CD1c-positive myeloid dendritic cell (primary cell): ENCODE measurements around the gene HPCAL1.

Experiments used
- DNase-seq: peaks from one replicate; pipeline ENCODE4 v3.0.0-alpha.2; 2016; ENCODE audit errors: extremely low spot score

HPCAL1 gene

DNA sequence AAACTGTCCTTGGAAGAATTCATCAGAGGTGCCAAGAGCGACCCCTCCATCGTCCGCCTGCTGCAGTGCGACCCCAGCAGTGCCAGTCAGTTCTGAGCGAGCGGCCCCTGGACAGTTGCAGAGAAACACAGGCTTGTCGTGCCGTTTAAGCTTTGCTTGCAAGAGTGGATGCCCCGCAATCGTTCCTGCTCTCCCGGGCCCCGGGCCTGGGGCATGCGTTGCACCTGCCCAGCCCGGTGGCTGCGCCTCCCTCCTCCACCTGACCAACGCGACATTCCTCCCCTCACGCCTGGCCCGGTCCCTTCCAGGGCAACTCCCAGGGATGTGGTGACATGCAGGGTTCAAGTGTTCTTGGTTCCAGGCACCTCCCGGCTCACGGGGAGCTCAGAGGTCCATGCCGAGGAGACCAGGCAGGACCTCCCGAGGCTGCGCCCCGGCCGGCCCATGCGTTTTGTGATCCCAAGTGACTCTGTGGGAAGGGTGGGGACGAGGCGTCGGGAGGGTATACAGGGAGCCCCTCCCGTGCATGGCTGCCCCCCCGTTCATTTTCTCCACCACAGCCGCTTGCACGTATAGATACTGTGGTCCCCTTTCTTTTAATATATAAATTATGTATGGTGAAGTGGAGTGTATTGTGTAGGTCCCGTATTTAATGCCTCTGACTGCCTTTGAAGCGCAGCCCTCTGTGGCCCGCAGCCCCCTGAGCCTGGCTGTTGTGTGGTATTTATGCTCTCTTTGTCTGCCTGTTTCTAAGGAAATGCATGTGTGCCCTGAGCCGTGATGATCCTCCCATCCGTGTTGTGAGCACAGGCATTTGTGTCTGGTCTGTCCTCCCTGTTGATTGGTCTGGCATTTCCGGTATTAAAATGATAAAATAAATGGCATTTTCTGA, 124.3 kb downstream of the HPCAL1 start:
- no peak for DNase-seq

DNA sequence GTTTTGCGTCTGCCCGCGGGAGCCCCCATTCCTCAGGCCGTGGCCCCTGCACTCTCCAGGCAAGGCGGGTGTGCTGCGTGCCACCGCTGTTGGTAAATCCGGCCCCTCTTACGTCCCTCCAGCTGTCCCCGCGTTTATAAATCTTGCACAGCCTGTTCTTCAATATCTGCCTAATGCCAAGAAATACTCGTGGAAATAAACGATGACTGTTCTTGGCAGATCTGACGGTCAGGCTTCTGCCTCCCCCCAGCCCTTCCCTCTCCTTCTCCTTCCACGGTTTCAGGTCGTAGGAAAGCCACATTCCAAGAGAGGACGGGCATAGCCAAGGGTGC, 124.9 kb downstream of the HPCAL1 start:
- no peak for DNase-seq

DNA sequence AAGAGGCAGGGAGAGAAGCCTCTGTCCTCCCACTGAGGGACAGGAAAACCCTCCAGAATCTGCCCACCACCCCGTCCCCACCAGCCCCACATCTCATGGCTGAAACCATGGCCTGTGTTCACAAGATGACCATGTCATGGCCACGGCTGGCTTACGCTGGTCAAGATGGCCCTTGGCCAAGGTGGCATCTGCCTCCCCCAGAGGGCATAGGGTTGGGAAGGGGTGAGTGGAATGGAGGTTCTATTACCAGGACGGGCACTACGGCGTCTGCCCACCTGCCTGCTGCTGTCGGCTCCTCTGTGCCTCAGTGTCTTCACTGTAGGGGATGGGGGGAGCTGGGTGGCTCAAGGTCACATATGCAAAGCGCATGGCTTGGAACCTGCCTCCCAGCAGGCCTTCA, 125.7 kb downstream of the HPCAL1 start:
- DNase-seq, result no peak

DNA sequence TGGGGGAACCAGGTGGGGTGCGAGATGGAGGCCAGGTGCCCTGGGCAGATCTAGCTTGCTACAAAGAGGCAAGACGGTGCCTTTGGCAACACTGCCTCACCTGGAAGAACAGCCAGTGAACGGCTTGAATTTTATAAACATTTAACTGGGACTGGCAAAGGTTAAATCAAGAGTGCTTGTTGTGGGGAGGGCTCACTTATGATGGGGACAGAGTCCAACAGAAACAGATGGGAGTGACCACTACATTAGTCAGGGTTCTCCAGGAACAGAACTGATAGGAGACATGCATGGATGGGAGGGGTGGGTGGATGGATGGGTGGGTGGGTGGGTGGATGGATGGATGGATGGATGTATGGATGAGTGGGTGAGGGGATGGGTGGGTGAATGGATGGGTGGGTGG, 126.2 kb downstream of the HPCAL1 start:
- no peak for DNase-seq

DNA sequence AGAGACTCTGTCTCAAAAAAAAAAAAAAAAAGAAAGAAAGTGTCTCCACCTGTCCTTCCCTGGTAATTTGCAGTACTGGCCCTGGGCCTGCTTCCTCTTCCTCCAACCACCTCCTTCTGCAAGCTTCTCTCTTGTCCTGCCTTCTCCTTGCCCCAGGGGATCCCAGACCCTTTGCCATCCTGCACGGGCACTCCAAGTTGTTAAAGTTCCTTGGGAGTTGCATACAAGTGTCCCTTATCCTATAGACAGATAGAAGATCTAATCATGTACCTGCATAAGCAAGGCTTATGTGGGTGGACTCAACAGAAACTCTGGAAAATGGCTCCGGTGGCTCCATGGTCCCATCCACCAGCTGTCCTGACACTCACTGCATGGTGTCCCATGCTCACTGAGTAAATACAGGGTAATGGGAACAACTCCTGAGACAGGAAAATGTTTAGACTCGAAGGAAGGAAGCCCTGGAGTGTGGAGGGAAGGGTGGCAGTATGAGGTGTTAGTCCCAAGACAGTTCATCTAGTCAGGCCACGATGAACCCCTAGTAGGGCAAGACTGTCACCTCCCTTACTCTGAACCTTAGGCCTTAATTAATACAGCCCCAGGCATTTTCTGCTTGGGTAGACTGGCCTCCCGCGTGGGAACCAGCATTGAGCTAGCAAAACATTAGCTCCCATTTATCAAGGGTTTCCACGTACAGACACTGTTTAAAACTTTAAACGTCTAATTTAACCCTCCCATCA, 128.3 kb downstream of the HPCAL1 start:
- no peak for DNase-seq

DNA sequence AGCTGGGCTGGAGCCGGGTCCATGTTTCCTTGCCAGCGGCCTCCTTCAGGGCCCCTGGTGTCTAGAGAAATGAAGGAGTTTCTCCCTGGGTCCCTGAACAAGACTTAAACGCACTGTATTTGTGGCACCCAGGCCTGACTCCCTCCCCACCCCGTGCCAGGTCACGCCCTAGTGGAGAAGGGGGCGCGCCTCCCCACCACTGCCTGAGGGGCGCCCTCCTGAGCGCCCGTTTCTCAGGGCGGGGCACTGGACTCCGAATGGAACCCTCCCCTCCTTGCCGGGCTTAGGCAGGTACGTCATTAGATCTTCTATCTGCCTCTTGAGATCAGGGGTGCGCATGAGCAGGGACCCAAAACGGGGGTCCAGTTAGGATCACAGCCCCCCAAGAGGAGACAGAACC, 129.1 kb downstream of the HPCAL1 start:
- no peak for DNase-seq

DNA sequence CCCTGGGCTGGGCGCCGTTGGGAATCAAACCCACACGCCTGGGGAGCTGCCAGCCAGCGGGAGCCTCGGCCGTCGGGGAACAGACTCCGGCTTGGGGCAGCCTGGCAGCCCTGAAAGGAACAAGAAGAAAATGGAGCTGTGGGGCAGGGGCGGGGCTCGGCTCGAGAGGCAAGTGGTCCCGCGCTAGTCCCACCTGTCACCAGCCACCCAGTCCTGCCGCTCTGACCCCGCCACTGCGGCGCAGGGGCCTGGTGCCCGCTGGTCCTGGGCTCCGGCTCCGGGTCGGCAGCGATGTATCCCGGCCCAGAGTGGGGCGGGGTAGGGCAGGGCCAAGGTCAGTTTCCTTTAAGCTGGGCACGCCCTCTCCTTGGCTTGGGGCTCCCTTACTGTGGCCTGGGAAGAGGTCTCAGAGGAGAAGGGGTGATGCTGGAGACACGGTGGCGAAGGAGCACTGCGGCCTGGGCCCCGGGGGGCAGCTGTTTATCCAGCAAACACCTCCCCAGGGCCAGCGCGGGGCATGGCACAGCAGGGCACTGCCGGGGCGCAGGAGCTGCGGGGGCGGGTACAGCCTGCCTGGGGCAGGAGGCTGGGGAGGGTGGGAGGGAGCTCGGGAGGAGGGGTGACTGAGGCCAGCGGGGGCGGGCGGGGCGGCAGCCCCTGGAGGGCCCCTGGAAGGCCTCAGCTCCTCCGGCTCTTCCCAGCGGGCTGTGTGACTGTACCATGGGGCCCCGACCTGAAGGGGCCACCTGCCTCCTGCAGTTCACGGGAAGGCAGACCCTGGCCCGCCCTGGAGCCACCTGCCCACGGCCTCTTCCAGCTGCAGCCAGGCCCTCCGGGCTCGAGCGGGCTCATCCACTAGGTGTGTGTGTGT, 129.8 kb downstream of the HPCAL1 start:
- DNase-seq, result peak; percentile 26

DNA sequence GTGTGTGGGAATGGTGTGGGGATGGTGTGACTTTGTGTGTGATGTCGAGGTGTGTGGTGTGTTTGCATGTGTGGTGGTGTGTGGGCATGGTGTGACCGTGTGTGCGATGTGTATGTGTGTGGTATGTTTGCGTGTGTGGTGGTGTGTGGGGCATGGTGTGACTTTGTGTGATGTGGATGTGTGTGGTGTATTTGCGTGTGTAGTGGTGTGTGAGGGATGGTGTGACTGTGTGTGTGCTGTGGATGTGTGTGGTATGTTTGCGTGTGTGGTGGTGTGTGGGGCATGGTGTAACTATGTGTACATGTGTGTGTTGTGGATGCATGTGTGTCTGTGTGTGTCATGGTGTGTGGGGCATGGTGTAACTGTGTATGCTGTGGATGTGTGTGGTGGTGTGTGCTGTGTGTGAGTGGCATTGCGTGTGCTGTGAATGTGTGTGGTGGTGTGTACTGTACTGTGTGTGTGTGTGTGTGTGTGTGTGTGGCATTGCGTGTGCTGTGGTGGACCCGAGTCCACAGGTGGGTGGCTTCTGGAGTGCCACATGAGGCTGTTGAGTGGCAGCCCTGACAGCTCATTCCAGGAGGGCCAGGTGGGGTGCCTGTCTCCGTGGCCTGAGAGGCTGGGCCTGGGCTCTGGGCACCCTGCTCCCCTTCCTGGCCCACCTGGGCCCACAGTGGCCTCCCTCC, 130.7 kb downstream of the HPCAL1 start:
- DNase-seq, result no peak

DNA sequence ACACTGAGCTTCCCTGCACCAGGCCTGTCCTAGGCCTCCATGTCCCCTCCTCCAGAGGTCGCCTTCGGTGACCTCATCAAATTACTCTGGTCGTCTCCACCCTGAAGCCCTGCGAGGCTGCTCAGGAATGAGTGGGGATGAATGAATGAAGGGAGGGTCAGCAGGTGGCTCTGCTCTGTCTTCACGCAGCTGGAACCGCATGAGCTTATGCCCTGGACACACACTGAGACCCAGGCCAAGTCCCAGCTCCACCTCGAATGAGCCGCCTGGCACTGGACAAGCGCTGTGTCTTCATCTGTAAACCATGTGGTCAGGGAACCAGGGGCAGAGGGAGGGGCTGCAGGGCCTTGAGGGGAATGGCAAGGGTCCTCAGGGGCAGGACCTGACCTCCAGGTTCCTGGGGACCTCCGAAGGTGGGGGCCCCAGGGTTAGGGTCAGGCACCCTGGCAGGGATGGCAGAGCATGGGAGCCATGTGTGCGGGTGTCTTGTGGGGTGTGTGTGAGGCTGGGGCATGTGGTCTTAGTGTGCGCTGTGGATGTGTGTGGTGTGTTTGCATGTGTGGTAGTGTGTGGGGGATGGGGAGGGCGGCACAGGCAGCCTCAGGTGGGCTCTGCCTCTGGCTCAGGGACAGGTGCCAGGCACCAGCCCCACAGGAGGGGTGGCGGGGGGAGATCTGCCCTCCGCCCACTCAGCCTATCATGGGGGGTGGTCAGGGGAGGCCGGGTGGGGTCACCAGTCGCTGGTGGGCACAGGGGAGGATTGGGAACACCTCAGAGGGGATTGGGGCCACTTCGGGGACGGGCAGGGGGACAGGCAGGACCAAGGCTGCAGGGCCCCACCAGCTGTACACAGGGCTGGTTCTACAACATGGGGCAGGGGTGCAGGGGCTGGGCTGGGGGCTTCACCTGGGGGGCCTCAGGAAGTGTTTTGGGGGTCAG, 131.5 kb downstream of the HPCAL1 start:
- no peak for DNase-seq

DNA sequence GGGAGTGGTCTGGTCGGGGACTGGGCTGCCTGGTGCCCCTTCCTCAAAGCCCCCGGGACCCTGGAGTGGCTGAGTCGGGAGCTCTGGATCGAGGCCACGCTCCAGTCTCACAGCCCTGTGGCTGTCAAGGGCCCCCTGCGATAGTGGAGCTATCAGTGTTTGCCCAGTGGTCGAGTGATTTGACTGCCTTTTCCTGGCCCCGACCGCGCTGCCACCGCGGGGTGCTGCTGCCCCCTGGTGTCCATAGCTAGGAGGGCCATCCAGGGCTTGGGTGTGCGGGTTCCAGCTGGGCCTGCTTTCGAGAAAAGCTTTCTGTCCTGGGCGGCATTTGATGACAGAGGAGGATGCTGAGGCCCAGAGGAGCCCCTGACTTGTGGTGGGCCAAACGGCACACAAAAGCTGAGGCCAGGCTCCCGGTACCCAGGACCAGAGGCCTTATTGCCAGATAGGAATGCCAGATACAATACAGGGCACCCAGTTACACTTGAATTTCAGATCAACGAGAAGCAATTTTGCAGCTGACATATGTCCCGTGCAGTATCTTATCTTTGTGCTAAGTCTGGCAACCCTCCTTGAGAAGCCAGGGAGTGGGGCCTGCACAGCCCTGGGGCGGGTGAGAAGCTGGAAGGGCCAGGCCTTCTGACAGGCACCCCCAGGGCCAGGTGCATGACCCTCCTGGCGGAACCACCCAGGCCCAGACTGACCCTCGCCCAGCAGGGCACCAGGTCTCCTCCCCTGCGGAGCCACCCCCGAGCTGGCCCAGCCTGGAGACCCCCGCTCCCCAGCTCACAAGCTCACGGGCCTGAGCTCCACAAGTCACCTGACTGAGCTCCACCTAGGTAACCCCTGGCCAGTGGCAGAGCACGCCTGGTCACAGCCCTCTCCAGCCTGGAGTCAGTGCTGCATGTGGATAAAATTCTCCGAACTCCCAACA, 132.4 kb downstream of the HPCAL1 start:
- DNase-seq, result peak; percentile 83

DNA sequence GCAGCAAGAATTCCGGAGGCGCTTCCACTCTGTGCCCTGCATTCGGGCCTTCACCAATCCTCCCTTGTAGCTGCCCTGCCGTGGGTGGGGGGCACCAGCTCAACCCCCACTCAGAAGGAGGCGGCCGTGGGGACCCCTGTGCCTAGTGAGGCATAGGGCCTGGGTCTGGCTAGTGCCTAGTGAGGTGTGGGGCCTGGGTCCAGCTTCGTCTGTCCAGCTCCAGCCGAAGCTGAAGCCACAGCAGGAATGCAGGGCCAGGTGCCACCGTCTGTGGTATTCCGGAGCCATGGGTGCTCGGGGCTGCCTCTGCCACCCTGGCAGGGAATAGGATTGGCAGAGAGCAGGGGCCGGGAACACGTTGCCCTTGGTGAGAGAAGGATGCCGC, 133.1 kb downstream of the HPCAL1 start:
- DNase-seq, result no peak

DNA sequence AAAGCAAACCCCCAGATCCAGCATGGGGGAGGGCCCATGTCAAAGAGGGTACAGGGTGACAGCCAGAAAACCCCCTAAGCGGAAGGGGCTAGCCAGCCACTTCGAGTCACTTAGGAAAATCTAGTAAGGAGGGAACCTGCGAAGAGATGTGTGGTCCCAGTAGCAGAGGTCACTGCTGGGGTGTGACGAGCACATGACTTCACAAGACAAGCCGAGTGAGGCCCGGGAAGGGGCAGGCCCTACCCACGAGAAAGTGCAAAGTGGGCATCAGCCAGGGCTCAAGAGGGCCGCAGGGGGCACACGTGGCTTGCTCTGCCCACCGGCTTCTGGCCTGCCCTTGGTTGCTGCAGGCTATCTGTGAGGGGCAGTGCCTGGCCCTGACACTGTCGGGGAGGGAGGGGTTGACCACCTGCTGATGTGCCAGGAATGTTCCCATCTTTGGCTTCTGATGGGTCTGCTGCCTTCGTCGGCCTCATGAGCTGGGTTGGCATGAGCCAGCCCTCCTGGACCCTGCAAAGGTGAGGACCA, 133.9 kb downstream of the HPCAL1 start:
- DNase-seq, result no peak

DNA sequence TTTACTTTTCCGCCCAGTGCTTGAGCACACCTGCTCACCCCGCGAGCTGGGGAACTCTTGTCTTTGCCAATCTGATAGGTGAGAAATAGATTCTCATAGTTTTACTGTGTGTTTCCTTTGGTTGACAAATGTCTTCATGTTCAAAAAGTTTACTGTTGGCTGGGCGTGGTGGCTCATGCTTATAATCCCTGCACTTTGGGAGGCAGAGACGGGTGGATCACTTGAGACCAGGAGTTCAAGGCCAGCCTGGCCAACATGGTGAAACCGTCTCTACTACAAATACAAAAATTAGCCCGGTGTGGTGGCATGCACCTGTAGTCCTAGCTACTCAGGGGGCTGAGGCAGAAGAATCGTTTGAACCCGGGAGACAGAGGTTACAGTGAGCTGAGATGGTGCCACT, 135.1 kb downstream of the HPCAL1 start:
- DNase-seq, result no peak

DNA sequence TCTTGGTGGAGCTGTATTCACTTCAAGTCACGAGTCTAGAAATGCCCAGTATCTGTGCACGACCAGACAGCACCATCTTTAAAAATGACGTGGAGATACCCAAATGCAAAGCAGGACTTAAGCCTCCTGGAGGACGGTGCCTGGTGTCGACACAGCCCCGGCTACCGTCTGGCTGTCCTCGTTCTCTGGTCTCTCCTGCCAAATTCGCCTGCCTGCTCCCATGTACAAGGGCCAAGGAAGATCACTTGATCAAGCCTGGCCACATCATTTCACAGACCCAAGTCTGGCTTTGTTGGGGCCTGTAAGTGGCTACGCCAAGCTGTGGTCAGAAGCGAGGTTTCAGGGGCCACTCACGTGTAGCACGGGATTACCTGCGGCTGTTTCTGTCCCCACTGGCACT, 136.0 kb downstream of the HPCAL1 start:
- no peak for DNase-seq

DNA sequence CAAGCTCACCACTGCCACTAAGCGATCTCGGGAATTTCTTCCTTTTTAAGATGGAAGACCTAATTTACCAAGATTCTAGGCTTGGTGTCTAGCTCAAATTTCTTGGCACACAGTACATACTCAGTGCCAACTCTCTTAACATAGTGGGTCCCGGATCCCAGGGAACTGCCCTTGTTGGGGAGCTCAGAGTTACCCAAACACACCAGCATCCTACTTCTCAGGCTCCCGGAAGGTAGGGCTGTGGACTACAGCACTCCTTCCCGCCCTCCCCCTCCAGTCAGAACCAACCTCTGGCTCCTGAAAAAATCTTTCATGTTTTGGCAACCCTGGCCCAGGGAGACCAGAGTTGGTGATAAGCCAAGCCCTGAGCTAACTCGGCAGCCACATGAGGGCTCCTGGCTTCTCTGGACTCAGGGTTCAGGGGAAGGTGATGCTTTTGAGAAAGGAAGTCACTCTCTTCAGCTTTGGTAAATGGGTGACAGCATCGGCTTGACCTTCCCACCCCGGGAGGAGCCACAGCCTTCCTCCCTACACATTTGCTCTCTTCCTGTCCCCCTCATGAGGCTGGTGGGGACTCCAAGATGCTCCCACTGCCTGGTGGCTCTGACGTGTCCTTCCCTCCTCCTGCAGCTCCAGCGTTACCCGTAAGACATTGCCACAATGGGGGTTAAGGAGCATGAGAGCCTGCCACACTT, 136.6 kb downstream of the HPCAL1 start:
- no peak for DNase-seq

DNA sequence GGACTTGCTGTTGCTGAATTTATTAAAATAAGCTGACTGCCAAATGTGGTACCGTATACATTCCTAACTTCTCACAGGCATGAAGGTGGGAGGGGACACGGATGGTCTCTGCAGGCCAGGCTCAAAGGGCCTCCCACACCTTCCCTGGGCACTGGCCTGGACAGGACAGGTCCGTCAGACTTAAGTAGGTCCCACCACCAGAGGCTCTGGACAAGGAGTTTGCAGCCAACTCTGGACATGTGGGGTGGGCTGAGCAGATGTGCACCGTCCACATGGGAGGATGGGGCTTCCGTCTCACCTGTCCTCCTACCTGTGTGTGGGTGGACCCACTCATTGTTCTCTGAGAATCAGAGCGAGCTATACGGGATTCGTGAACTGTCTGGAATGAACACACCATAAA, 137.3 kb downstream of the HPCAL1 start:
- no peak for DNase-seq

DNA sequence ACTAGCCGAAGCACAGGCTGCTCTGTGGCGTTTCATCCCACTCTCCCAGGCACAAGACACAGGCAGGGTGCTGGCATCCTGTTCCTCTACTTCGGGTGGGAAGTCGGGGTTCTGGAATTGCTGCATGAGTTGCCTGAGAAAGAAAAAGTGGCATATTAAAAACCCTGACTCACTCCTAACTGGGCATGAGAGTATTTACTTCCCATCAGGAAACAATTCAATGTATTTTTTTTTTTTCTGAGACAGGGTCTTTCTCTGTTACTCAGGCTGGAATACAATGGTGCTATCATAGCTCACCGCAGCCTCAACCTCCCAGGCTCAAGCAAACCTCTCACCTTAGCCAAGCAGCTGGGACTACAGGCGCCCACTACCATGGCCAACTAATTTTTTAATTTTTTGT, 138.0 kb downstream of the HPCAL1 start:
- no peak for DNase-seq

DNA sequence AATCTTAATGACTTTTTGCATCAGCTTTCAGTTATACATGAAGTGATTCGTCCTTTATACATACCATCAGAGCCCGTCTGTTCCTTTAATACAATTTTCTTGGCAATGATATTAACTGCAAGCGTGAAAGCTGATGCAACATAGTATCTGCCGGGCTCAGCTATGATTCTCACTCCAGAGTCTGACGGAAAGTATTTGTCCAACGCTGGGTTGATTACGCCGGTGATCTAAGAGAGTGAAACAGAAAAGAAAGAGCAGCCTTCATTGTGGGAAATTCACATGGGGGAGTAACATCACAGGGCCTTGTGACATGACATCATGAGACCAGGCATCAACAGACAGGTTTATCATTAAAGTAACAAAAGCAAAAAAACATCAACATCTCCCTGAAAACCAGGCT, 139.2 kb downstream of the HPCAL1 start:
- no peak for DNase-seq
